ENCODE data around the gene CRYBG2.
"Not testable (repeated sequence)": the region's sequence is repeated elsewhere in the genome, so short reads cannot be mapped to it uniquely, and the experiment has no call there.

CRYBG2 gene

GRCh38 chr1:26391450-26391849 is 37.5 kb upstream of the CRYBG2 start:
- TF ChIP-seq CTCF (IDR thresholded peaks at IDR 0.05; ENCODE audit: control insufficient read depth, insufficient read depth, low read depth, low read length, missing control alignments), result peak; percentile 91
- no peak for DNase-seq (ENCODE audit: low read depth)
- no peak overlapping the region for H3K4me3 ChIP-seq (ENCODE audit: control insufficient read depth, low read depth, low read length)

- no peak for TF ChIP-seq CTCF (IDR thresholded peaks at IDR 0.05; ENCODE audit: control insufficient read depth, insufficient read depth, low read depth, low read length, missing control alignments)
- no peak overlapping the region for H3K4me3 ChIP-seq (ENCODE audit: control insufficient read depth, low read depth, low read length)
- no peak for DNase-seq (ENCODE audit: low read depth)
These were observed 35.8 kb upstream of the CRYBG2 start for GRCh38 chr1:26389604-26390247.

- no peak for DNase-seq (ENCODE audit: low read depth)
- TF ChIP-seq CTCF (IDR thresholded peaks at IDR 0.05; ENCODE audit: control insufficient read depth, insufficient read depth, low read depth, low read length, missing control alignments), result no peak
- H3K4me3 ChIP-seq (ENCODE audit: control insufficient read depth, low read depth, low read length), result no peak overlapping the region
These were observed 35.0 kb upstream of the CRYBG2 start for GRCh38 chr1:26388791-26389445.

- DNase-seq (ENCODE audit: low read depth), result no peak
- no peak overlapping the region for H3K4me3 ChIP-seq (ENCODE audit: control insufficient read depth, low read depth, low read length)
- TF ChIP-seq CTCF (IDR thresholded peaks at IDR 0.05; ENCODE audit: control insufficient read depth, insufficient read depth, low read depth, low read length, missing control alignments), result no peak
These were observed 33.5 kb upstream of the CRYBG2 start for GRCh38 chr1:26387447-26387846.

GRCh38 chr1:26385063-26385462 is 31.1 kb upstream of the CRYBG2 start:
- not testable (repeated sequence) for DNase-seq (ENCODE audit: low read depth); H3K4me3 ChIP-seq (ENCODE audit: control insufficient read depth, low read depth, low read length)

- no peak overlapping the region for H3K4me3 ChIP-seq (ENCODE audit: control insufficient read depth, low read depth, low read length)
- no peak for TF ChIP-seq CTCF (IDR thresholded peaks at IDR 0.05; ENCODE audit: control insufficient read depth, insufficient read depth, low read depth, low read length, missing control alignments)
- DNase-seq (ENCODE audit: low read depth), result no peak
These were observed 30.1 kb upstream of the CRYBG2 start for GRCh38 chr1:26384076-26384475.

- TF ChIP-seq CTCF (IDR thresholded peaks at IDR 0.05; ENCODE audit: control insufficient read depth, insufficient read depth, low read depth, low read length, missing control alignments), result no peak
- H3K4me3 ChIP-seq (ENCODE audit: control insufficient read depth, low read depth, low read length), result no peak overlapping the region
- no peak for DNase-seq (ENCODE audit: low read depth)
These were observed 24.9 kb upstream of the CRYBG2 start for GRCh38 chr1:26378879-26379251.

All from AG09309 (cell line).